Cardiac fibroblast (primary cell): ENCODE results near the gene PHACTR3.

Source experiments
- DNase-seq, 2 donors: peaks; one replicate each; pipeline versions ENCODE4 v3.0.0 to v3.0.0-alpha.2; 2010; ENCODE audit warnings: low read depth in 2 of 2
- H3K4me3 ChIP-seq, 2 donors: replicated peaks in 1 of 2; 1 replicate in 1 of 2; 2 replicates in 1 of 2; pipeline ENCODE4 v1.5.1; 2011; ENCODE audit warnings: low read depth in 2 of 2, low read length in 2 of 2, mild to moderate bottlenecking in 2 of 2, moderate library complexity in 1 of 2
- CTCF ChIP-seq: IDR thresholded peaks from one replicate; pipeline ENCODE4 v1.5.1; 2011; ENCODE audit warnings: low read depth, mild to moderate bottlenecking, low read length, inconsistent platforms

Gene PHACTR3

GRCh38 chr20:59668926-59669850, 64.8 kb downstream of the PHACTR3 start:
- no peak for TF ChIP-seq CTCF
- no peak for DNase-seq
- H3K4me3 ChIP-seq, result no peak overlapping the region

GRCh38 chr20:59670786-59671492, 66.6 kb downstream of the PHACTR3 start:
- TF ChIP-seq CTCF, result no peak
- no peak overlapping the region for H3K4me3 ChIP-seq
- no peak for DNase-seq

DNA sequence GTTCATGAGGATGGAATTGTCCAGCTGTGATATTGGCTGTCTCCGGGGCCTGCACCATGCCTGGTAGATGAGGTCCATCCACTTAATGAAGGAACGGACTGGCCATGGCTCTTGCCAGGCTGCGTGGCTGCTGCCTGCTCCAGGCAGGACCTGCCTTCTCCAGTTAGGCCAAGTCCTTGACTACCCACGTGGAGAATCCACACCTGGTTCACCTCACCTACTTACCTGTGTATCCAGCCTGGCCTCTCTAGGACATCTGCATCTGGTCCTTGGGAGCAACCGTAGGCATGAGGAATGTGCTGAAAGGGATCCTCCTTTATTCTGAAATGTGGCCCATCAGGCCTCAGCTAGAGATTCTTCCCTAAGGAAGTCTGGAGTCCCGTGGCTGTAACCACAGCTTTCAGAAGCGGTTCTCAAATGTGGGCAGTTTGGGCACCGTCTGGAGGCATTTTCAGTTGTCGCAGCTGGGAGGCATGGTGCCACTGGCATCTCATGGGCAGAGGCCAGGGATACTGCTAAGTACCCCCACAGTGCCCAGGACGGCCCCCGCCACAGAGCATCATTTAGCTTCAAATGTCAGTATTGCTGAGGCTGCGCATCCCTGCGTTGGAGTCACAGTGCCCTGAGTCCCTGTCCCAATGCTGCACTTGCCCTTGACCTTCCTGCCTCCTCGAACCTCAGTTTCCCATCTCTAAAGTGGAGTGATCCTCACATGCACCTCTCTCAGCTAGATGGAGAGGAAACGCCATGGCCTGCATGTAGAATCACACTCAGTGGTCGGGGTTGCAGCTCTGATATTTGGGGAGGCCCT, 67.5 kb downstream of the PHACTR3 start:
- no peak for TF ChIP-seq CTCF
- no peak for DNase-seq
- H3K4me3 ChIP-seq, result no peak overlapping the region

DNA sequence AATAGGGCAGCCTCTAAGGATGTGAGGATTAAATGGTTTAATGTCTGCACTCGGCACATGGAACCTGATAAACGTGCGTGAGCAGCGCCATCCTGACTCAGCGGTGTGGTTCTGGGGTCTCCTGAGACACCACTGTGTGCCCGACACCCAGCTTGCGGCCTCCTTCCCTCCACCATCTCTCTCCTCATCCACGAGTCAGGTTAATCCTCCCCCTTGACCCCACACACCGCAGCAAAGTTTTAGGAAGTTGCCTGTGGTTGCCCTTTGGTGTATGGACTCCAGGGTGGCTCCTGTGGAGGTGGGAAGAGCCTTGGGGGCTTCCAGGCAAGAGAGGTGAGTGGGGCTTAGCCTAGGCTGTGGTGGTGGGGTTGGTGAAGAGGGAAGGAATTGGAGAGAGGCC, 68.2 kb downstream of the PHACTR3 start:
- no peak for TF ChIP-seq CTCF
- DNase-seq, result no peak
- no peak overlapping the region for H3K4me3 ChIP-seq

DNA sequence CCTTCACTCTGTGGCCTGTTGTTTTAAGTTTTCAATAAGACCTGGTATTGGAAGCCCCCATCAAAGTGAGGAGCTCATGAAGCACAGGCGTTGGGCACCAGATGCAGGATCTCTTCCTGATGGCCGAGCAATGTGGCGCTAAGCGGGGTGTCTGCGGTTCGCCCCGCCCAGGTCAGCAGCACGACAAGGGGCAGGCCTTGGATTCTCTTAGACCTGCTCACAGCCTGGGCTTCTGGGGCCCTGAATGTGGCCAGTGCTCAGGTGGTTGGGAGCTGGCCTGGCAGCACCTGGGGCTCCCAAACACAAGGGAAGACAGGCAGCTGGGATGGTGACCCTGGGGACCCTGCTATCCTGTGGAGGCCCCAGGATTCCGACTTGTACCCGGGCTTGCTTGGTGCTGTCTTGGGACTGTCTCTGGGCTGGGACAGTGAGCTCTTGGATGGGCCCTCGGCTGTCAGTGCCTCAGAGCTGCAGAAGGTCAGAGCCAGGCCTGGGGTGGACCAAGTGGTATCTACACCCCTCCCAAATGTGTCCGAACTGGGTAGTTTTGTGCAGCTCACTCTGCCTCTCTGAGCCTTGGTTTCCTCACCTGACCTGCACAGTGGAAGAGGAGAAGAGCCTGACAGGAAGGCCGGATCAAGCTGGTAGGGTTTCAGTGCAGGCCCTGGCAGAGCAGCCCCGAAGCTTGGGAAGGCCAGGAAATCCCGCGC, 69.1 kb downstream of the PHACTR3 start:
- DNase-seq, result no peak
- no peak overlapping the region for H3K4me3 ChIP-seq
- TF ChIP-seq CTCF, result no peak

DNA sequence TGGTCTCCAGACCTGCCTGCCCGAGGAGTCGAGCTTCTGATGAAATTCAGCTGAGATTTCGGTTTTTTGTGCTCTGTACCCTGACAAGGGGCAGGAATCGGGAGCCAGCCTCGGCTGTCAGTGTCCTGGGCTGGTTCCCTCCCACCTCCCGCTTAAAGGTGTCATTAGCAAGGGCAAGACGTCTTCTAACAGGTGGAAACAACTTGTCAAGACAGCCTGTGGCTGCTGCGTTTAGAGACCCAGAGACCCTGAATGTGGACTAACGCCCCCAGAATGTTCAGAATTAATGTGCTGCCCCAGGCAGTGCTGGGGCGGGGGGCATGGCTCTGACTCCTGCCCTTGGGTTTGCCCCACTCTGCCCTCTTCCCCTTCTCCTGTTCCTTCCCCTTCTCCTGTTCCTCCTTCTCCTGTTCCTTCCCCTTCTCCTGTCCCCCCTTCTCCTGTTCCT, 69.7 kb downstream of the PHACTR3 start:
- no peak for DNase-seq
- H3K4me3 ChIP-seq, result no peak overlapping the region
- no peak for TF ChIP-seq CTCF
